Superior temporal gyrus (tissue), 1 donor: Measurements from ENCODE around the gene SNX1.

ENCODE experiments used
- DNase-seq: peaks from one replicate; pipeline ENCODE4 v3.0.0-alpha.2; 2016; ENCODE audit errors: extremely low spot score

SNX1 gene

GRCh38 chr15:64146885-64147681, 51.3 kb downstream of the SNX1 start:
- no peak for DNase-seq

GRCh38 chr15:64148168-64148567, 52.4 kb downstream of the SNX1 start:
- DNase-seq, result no peak

GRCh38 chr15:64148581-64148980, 52.8 kb downstream of the SNX1 start:
- DNase-seq, result no peak

- DNase-seq, result no peak
Measured at GRCh38 chr15:64149424-64149823, 53.6 kb downstream of the SNX1 start.

GRCh38 chr15:64149893-64150578, 54.3 kb downstream of the SNX1 start:
- no peak for DNase-seq

GRCh38 chr15:64151727-64152506, 56.1 kb downstream of the SNX1 start, which contains the start of gene SNX22:
Gene SNX22 (plus strand): TSS chr15:64151731. CDS start chr15:64151776, 45 bp downstream.
- no peak for DNase-seq

GRCh38 chr15:64152507-64153387, 57.0 kb downstream of the SNX1 start:
- DNase-seq, result no peak

- peak; percentile 96 for DNase-seq
Measured at GRCh38 chr15:64153480-64154367, 57.9 kb downstream of the SNX1 start.

GRCh38 chr15:64155802-64156651, 60.2 kb downstream of the SNX1 start:
- DNase-seq, result no peak

- no peak for DNase-seq
Measured at GRCh38 chr15:64156652-64157331, 61.0 kb downstream of the SNX1 start.

GRCh38 chr15:64157599-64158125, 61.9 kb downstream of the SNX1 start:
- DNase-seq, result no peak

- no peak for DNase-seq
Measured at GRCh38 chr15:64158363-64159134, 62.8 kb downstream of the SNX1 start.

- no peak for DNase-seq
Measured at GRCh38 chr15:64161688-64162477, 66.1 kb downstream of the SNX1 start.

- DNase-seq, result no peak
Measured at GRCh38 chr15:64162478-64162868, 66.7 kb downstream of the SNX1 start.

- peak; percentile 95 for DNase-seq
Measured at GRCh38 chr15:64162869-64163658, 67.3 kb downstream of the SNX1 start, which contains the start of gene PPIB. Gene PPIB (minus strand): TSS chr15:64163022. CDS start chr15:64162986, 36 bp downstream.
